ENCODE data around the gene TASOR2.

Gene TASOR2

DNA sequence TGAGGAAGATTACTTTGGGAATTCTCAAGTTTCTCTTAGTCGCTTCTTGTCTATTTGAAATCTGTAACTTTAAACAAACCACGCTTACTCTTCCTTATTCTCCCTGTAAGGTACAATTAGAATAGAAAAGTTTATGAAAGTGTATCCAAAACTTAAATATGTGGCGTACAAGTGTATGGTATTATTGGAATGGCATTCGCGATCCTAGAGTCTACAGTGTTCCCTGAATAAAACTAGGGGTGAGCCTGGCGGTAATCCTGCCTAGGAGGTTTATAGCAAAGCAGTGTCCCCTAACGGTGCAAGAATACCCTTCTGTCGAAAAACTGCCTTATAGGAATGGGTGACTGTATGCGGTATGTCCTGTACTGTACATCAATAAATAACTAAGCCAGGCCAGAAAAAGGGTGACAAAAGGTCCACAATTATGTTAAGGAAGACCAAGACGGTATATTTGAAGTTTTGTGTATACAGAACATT, 1.2 kb downstream of the TASOR2 start:
- peak overlapping the region; percentile 95 for H3K27ac Mint-ChIP-seq
- peak overlapping the region; percentile 96 for H3K4me3 Mint-ChIP-seq
- H3K36me3 Mint-ChIP-seq, result peaks cover 8% of the 10 kb centered on the region
- H3K27me3 Mint-ChIP-seq, result no peaks in the 10 kb centered on the region
- H3K9me3 Mint-ChIP-seq (ENCODE audit: low read depth), result no peaks in the 10 kb centered on the region
- peaks cover 44% of the 10 kb centered on the region for H3K4me1 Mint-ChIP-seq (ENCODE audit: low read depth)

DNA sequence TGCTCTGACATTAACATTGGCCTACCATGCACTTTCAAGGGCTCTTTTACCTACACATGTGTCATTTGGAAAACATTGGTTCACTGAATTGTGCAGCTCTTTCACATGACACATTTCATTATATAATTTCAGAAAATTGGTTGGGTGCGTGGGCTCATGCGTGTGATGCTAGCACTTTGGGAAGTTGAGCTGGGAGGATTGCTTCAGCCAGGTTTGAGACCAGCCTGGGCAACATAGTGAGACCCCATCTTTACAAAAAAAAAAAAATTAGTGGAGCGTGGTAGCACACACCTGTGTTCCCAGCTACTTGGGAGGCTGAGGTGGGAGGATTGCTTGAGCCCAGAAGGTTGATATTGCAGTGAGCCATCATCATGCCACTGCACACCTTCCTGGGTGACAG, 3.9 kb downstream of the TASOR2 start:
- peaks cover 63% of the 10 kb centered on the region for H3K4me1 Mint-ChIP-seq (ENCODE audit: low read depth)
- no peaks in the 10 kb centered on the region for H3K9me3 Mint-ChIP-seq (ENCODE audit: low read depth)
- peak overlapping the region; percentile 60 for H3K4me3 Mint-ChIP-seq
- no peaks in the 10 kb centered on the region for H3K27me3 Mint-ChIP-seq
- peaks cover 8% of the 10 kb centered on the region for H3K36me3 Mint-ChIP-seq
- no peak overlapping the region for H3K27ac Mint-ChIP-seq

DNA sequence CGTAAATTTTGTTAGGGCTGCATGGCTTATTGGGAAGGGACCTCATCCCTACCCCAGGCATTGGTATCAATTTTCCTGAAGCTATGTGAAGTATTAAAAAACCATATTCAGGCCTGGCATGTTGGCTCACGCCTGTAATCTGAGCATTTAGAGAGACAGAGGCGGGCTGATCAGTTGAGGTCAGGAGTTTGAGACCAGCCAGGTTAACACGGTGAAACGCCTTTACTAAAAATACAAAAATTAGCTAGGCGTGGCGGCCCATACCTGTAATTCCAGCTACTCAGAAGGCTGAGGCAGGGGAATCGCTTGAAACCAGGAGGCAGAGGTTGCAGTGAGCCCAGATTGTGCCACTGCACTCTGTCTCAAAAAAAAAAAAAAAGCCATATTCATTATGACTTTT, 7.1 kb downstream of the TASOR2 start:
- H3K4me1 Mint-ChIP-seq (ENCODE audit: low read depth), result peaks cover 78% of the 10 kb centered on the region
- no peaks in the 10 kb centered on the region for H3K27me3 Mint-ChIP-seq
- no peaks in the 10 kb centered on the region for H3K9me3 Mint-ChIP-seq (ENCODE audit: low read depth)
- peaks cover 7% of the 10 kb centered on the region for H3K36me3 Mint-ChIP-seq
- H3K4me3 Mint-ChIP-seq, result peak overlapping the region; percentile 85
- H3K27ac Mint-ChIP-seq, result no peak overlapping the region

- Mint-ChIP-seq H3K4me1 (ENCODE audit: low read depth) (peaks cover 78% of the 10 kb centered on the region), H3K27me3 (no peaks in the 10 kb centered on the region), H3K27ac (peak overlapping the region; percentile 91), H3K4me3 (peak overlapping the region; percentile 86), H3K9me3 (ENCODE audit: low read depth) (no peaks in the 10 kb centered on the region), H3K36me3 (peaks cover 7% of the 10 kb centered on the region)
These were observed 8.1 kb downstream of the TASOR2 start for GRCh38 chr10:5692461-5693358.

- no peak overlapping the region for H3K4me3 Mint-ChIP-seq
- H3K4me1 Mint-ChIP-seq (ENCODE audit: low read depth), result peaks cover 64% of the 10 kb centered on the region
- no peaks in the 10 kb centered on the region for H3K9me3 Mint-ChIP-seq (ENCODE audit: low read depth)
- H3K27ac Mint-ChIP-seq, result no peak overlapping the region
- H3K27me3 Mint-ChIP-seq, result no peaks in the 10 kb centered on the region
- H3K36me3 Mint-ChIP-seq, result peaks cover 3% of the 10 kb centered on the region
These were observed 9.9 kb downstream of the TASOR2 start for GRCh38 chr10:5694573-5694972.

GRCh38 chr10:5697342-5697741, 12.7 kb downstream of the TASOR2 start:
- Mint-ChIP-seq H3K27ac (no peak overlapping the region), H3K4me3 (peak overlapping the region; percentile 21), H3K4me1 (ENCODE audit: low read depth) (peaks cover 48% of the 10 kb centered on the region), H3K27me3 (no peaks in the 10 kb centered on the region), H3K36me3 (peaks cover 3% of the 10 kb centered on the region), H3K9me3 (ENCODE audit: low read depth) (no peaks in the 10 kb centered on the region)

DNA sequence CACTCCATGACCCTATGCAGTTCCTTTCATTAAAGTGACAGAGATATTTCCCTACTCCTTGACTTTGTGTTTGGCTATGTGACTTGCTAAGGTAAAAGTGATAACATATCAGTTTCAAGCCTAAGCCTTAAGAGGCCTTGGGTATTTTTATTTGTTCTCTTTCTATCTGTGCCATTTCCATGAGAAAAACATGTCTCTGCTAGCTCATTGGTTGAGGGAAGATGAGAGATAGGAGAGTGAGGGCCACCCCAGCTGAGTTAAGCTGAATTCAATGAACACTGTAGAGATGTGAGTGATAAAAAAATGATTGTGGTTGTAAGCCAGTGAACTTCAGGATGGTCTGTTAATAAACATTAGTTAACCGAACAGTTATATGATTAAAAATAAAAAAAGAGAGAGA, 13.4 kb downstream of the TASOR2 start:
- no peaks in the 10 kb centered on the region for H3K27me3 Mint-ChIP-seq
- peaks cover 46% of the 10 kb centered on the region for H3K4me1 Mint-ChIP-seq (ENCODE audit: low read depth)
- peaks cover 3% of the 10 kb centered on the region for H3K36me3 Mint-ChIP-seq
- H3K4me3 Mint-ChIP-seq, result no peak overlapping the region
- H3K27ac Mint-ChIP-seq, result no peak overlapping the region
- H3K9me3 Mint-ChIP-seq (ENCODE audit: low read depth), result no peaks in the 10 kb centered on the region

DNA sequence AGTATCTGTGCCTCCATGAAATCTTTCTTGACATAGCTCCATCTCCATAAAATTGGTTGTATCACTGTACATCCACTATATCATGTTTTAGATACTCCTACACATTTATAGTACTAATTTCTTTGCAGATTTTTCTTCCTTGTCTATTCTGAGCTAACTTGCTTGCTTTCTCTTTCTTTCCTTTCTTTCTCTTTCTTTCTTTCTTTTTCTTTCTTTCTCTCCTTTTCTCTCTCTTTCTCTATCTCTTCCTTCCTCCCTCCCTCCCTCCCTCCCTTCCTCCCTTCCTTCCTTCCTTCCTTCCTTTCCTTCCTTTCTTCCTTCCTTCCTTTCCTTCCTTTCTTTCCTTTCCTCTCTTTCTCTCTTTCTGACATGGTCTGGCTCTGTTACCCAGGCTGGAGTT, 23.7 kb downstream of the TASOR2 start:
- peaks cover 86% of the 10 kb centered on the region for H3K4me1 Mint-ChIP-seq (ENCODE audit: low read depth)
- no peaks in the 10 kb centered on the region for H3K27me3 Mint-ChIP-seq
- H3K27ac Mint-ChIP-seq, result peak overlapping the region; percentile 17
- peaks cover 3% of the 10 kb centered on the region for H3K36me3 Mint-ChIP-seq
- peak overlapping the region; percentile 46 for H3K4me3 Mint-ChIP-seq
- H3K9me3 Mint-ChIP-seq (ENCODE audit: low read depth), result no peaks in the 10 kb centered on the region

DNA sequence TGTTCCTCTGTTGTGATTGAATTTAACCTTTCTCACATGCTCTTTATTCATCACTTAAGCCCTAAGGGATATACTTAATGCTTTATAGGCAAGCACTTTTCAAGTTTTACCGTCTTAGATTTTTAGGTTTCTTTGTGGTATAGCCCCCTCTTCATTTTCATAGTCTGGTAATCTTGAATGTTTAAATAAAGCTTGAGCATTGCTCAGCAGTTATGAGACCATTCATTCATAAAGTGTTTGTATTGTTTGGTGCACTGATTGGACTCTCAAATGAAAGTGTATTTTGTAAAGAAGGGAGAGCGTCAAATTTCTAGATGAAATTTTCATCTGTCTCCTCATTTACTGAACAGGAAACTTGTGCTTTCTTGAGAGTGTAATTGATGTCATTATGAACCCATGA, 25.2 kb downstream of the TASOR2 start:
- Mint-ChIP-seq H3K27ac (peak overlapping the region; percentile 3), H3K4me1 (ENCODE audit: low read depth) (peaks cover 87% of the 10 kb centered on the region), H3K4me3 (peak overlapping the region; percentile 54), H3K27me3 (no peaks in the 10 kb centered on the region), H3K36me3 (peaks cover 3% of the 10 kb centered on the region), H3K9me3 (ENCODE audit: low read depth) (no peaks in the 10 kb centered on the region)

GRCh38 chr10:5710859-5711258, 26.2 kb downstream of the TASOR2 start:
- Mint-ChIP-seq H3K4me3 (peak overlapping the region; percentile 66), H3K27me3 (no peaks in the 10 kb centered on the region), H3K4me1 (ENCODE audit: low read depth) (peaks cover 83% of the 10 kb centered on the region), H3K9me3 (ENCODE audit: low read depth) (no peaks in the 10 kb centered on the region), H3K27ac (no peak overlapping the region), H3K36me3 (peaks cover 3% of the 10 kb centered on the region)

DNA sequence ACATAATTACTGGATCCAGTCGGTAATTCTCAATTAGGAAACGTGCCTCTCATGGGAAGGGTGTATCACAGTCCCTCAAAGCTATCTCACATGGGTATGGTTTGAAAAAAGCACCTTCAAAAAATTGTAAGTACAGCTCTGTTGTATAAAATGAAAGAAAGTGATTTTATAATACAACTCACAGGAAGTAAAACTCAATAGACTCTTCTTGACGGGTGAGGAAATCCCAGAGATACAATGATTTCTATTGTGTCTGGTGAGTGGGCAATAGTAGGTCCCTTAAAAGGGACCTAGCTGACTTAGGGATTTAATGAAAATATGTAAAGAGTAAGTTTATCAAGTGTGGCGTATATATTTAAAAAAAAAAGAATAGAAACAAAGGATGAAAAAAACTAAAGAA, 27.0 kb downstream of the TASOR2 start:
- peak overlapping the region; percentile 72 for H3K27ac Mint-ChIP-seq

DNA sequence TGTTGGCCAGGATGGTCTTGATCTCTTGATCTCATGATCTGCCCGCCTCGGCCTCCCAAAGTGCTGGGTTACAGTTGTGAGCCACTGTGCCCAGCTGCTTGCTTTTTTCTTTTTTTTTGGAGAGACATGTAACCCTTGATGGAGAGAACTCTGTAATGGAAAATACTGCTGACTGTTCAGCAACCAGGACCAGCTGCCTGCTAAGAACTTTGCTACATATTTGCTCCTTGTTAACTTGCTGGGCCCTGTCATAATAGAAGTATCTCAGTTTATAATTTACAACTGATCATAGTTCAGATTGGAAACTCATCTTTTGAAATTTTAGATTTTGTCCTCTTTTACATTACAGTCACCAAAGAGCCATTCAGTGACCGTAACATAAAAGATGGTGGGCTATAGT, 34.9 kb downstream of the TASOR2 start:
- H3K9me3 Mint-ChIP-seq (ENCODE audit: low read depth), result no peaks in the 10 kb centered on the region
- H3K27ac Mint-ChIP-seq, result peak overlapping the region; percentile 22
- peaks cover 10% of the 10 kb centered on the region for H3K36me3 Mint-ChIP-seq
- no peaks in the 10 kb centered on the region for H3K27me3 Mint-ChIP-seq
- no peak overlapping the region for H3K4me3 Mint-ChIP-seq
- peaks cover 34% of the 10 kb centered on the region for H3K4me1 Mint-ChIP-seq (ENCODE audit: low read depth)

More for the DNA sequence above, 27.0 kb downstream of the TASOR2 start:
- H3K4me3 Mint-ChIP-seq, result peak overlapping the region; percentile 66
- peaks cover 3% of the 10 kb centered on the region for H3K36me3 Mint-ChIP-seq
- no peaks in the 10 kb centered on the region for H3K9me3 Mint-ChIP-seq (ENCODE audit: low read depth)
- H3K27me3 Mint-ChIP-seq, result no peaks in the 10 kb centered on the region
- peaks cover 76% of the 10 kb centered on the region for H3K4me1 Mint-ChIP-seq (ENCODE audit: low read depth)

- Mint-ChIP-seq H3K9me3 (ENCODE audit: low read depth) (no peaks in the 10 kb centered on the region), H3K27me3 (no peaks in the 10 kb centered on the region), H3K4me3 (no peak overlapping the region), H3K36me3 (peaks cover 10% of the 10 kb centered on the region), H3K27ac (no peak overlapping the region), H3K4me1 (ENCODE audit: low read depth) (peaks cover 30% of the 10 kb centered on the region)
These were observed 35.5 kb downstream of the TASOR2 start for GRCh38 chr10:5720182-5720581.

DNA sequence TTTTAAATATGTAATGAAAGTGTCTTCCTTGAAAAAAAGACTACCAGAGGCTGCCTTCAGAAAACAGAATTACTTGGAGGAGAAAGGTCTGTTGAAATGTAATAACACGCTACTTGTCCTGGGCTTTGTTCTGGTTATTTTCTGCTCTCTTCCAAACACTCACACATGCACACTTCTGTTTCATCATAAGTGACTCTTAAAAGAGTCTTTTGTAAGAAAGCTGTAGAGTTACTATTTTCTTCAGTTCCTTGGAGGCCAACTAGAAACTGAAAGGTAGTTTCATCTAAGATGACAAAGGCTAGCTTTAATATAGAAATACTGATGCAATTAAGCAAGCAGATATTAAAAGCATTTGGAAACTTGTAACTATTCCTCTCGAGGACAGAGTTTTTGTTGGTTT, 39.1 kb downstream of the TASOR2 start:
- Mint-ChIP-seq H3K4me3 (no peak overlapping the region), H3K9me3 (ENCODE audit: low read depth) (no peaks in the 10 kb centered on the region), H3K27ac (peak overlapping the region; percentile 42), H3K4me1 (ENCODE audit: low read depth) (peaks cover 20% of the 10 kb centered on the region), H3K36me3 (peaks cover 12% of the 10 kb centered on the region), H3K27me3 (no peaks in the 10 kb centered on the region)

DNA sequence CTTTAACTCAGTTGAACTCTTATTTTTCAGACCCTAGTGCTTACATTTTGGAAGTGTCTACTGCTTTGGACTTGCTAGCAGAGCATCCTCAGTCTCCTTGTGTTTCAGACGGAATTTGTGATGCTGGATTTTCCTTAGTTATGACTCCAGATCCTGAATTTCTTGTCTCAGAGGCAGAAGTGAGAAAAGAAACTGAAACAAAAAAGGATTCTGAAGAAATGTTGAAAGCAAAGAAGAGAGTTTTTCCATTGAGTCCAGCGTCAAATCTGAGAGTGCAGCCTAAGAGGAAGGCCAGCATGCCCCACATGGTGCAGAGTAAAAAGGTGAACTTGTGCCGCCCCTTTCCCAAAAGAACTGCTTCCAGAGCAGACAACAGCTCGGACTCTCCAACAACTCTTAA, 46.1 kb downstream of the TASOR2 start:
- H3K27ac Mint-ChIP-seq, result no peak overlapping the region
- no peak overlapping the region for H3K4me3 Mint-ChIP-seq
- H3K9me3 Mint-ChIP-seq (ENCODE audit: low read depth), result no peaks in the 10 kb centered on the region

GRCh38 chr10:5731559-5731958, 46.9 kb downstream of the TASOR2 start:
- Mint-ChIP-seq H3K36me3 (peaks cover 6% of the 10 kb centered on the region), H3K4me1 (ENCODE audit: low read depth) (peaks cover 15% of the 10 kb centered on the region), H3K27me3 (no peaks in the 10 kb centered on the region), H3K27ac (peak overlapping the region; percentile 47), H3K9me3 (ENCODE audit: low read depth) (no peaks in the 10 kb centered on the region), H3K4me3 (no peak overlapping the region)

More for the DNA sequence above, 46.1 kb downstream of the TASOR2 start:
- peaks cover 5% of the 10 kb centered on the region for H3K36me3 Mint-ChIP-seq
- H3K27me3 Mint-ChIP-seq, result no peaks in the 10 kb centered on the region
- peaks cover 14% of the 10 kb centered on the region for H3K4me1 Mint-ChIP-seq (ENCODE audit: low read depth)
